ENCODE results near the gene SPRR1B. TPM values are rescaled to one million over a fixed set of nuclear protein-coding genes. Genes with fewer than 3 reads are reported as not detected.

SPRR1B gene
- total RNA-seq, 1 experiment from 2014 or later, result not detected

DNA sequence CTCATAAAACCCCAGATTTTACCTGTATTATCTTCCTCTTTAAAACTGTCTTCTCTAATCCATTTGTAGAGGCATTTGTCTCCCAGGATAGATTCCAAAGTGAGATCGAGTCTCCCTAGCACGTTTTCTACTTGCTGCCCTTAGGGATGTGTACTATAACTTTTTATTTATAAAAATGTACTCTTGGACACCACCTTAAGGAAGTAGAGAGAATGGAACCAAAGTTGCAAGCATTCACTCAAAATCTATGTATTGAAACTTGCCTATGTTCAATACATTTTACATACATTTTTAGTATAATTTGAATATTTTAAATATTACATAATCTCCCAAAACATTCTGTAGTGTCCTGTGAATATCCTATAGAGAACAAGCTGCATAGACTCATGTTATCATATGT, 27.2 kb downstream of the SPRR1B start (continued):
- TF ChIP-seq ATF1 (CRISPR knock-in tag; IDR thresholded peaks at IDR 0.05), result no peak

DNA sequence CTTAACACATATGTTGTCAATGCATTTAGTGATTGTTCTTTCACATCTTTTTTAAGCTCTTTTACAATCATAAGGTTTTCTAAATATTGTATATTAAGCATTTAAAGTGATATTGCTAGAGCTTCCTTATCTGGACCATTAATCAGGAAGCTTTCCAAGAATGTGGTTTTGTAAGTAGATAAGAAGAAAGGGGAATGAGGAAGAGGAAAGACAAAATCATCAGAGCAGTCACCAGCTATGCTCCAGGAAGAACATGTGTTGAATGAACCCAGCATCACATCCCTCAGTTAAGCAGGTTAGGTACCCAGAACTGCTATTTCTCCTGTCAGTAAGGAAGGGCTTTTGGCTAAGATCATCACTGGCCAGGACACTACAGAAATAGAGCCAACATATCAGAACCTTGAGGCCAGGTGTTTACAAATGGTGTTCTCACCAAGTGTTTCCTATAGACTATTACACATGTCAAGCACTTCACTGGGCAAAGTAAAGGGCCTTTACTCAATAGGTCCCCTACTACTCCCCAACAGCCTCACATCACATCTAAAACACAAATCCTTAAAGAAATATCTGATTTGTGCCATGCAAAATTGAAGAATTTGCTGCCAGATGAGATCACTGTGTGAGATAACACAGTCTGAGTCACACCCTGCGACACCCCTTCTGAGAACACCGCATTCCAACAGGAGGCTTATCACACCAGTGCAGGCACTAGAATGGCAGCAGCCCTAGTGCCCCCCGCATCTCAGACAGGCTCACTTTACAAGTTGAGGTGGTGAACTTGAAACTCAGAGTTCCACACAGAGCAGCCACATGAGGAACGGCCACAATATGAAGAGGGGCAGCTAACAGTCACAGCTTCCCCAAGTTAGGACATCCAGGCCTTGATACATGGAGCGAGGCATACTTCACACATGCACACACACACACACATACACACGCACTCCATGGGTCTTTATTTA, 28.1 kb downstream of the SPRR1B start:
- Mint-ChIP-seq H3K36me3 (no peaks in the 10 kb centered on the region), H3K9me3 (no peaks in the 10 kb centered on the region), H3K27me3 (ENCODE audit: low read depth) (no peaks in the 10 kb centered on the region), H3K4me1 (no peaks in the 10 kb centered on the region), H3K27ac (no peak overlapping the region), H3K4me3 (no peak overlapping the region)
- TF ChIP-seq, protein P1, sequence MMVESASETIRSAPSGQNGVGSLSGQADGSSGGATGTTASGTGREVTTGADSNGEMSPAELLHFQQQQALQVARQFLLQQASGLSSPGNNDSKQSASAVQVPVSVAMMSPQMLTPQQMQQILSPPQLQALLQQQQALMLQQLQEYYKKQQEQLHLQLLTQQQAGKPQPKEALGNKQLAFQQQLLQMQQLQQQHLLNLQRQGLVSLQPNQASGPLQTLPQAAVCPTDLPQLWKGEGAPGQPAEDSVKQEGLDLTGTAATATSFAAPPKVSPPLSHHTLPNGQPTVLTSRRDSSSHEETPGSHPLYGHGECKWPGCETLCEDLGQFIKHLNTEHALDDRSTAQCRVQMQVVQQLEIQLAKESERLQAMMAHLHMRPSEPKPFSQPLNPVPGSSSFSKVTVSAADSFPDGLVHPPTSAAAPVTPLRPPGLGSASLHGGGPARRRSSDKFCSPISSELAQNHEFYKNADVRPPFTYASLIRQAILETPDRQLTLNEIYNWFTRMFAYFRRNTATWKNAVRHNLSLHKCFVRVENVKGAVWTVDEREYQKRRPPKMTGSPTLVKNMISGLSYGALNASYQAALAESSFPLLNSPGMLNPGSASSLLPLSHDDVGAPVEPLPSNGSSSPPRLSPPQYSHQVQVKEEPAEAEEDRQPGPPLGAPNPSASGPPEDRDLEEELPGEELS (CRISPR knock-in tag; IDR thresholded peaks at IDR 0.05), result no peak
- TF ChIP-seq ZNF317 (CRISPR knock-in tag; IDR thresholded peaks at IDR 0.05; ENCODE audit: borderline replicate concordance, low read depth) (no peak), EMX1 (CRISPR knock-in tag; IDR thresholded peaks at IDR 0.05) (no peak), SP1 (CRISPR knock-in tag; conservative IDR thresholded peaks at IDR 0.05) (no peak), KAT7 (CRISPR knock-in tag; IDR thresholded peaks at IDR 0.05; ENCODE audit: borderline replicate concordance) (no peak), NFE2L1 (CRISPR knock-in tag; IDR thresholded peaks at IDR 0.05) (no peak), ZNF396 (CRISPR knock-in tag; IDR thresholded peaks at IDR 0.05; ENCODE audit: borderline replicate concordance) (no peak), ESRRA (CRISPR knock-in tag; IDR thresholded peaks at IDR 0.05; ENCODE audit: borderline replicate concordance) (no peak), CBFB (CRISPR knock-in tag; IDR thresholded peaks at IDR 0.05; ENCODE audit: low read depth) (no peak)
- TF ChIP-seq, protein P2, sequence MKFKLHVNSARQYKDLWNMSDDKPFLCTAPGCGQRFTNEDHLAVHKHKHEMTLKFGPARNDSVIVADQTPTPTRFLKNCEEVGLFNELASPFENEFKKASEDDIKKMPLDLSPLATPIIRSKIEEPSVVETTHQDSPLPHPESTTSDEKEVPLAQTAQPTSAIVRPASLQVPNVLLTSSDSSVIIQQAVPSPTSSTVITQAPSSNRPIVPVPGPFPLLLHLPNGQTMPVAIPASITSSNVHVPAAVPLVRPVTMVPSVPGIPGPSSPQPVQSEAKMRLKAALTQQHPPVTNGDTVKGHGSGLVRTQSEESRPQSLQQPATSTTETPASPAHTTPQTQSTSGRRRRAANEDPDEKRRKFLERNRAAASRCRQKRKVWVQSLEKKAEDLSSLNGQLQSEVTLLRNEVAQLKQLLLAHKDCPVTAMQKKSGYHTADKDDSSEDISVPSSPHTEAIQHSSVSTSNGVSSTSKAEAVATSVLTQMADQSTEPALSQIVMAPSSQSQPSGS (CRISPR knock-in tag; IDR thresholded peaks at IDR 0.05; ENCODE audit: borderline replicate concordance, low read depth), result no peak
- TF ChIP-seq, protein P3, sequence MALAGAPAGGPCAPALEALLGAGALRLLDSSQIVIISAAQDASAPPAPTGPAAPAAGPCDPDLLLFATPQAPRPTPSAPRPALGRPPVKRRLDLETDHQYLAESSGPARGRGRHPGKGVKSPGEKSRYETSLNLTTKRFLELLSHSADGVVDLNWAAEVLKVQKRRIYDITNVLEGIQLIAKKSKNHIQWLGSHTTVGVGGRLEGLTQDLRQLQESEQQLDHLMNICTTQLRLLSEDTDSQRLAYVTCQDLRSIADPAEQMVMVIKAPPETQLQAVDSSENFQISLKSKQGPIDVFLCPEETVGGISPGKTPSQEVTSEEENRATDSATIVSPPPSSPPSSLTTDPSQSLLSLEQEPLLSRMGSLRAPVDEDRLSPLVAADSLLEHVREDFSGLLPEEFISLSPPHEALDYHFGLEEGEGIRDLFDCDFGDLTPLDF (CRISPR knock-in tag; IDR thresholded peaks at IDR 0.05), result no peak
- TF ChIP-seq, protein P4, sequence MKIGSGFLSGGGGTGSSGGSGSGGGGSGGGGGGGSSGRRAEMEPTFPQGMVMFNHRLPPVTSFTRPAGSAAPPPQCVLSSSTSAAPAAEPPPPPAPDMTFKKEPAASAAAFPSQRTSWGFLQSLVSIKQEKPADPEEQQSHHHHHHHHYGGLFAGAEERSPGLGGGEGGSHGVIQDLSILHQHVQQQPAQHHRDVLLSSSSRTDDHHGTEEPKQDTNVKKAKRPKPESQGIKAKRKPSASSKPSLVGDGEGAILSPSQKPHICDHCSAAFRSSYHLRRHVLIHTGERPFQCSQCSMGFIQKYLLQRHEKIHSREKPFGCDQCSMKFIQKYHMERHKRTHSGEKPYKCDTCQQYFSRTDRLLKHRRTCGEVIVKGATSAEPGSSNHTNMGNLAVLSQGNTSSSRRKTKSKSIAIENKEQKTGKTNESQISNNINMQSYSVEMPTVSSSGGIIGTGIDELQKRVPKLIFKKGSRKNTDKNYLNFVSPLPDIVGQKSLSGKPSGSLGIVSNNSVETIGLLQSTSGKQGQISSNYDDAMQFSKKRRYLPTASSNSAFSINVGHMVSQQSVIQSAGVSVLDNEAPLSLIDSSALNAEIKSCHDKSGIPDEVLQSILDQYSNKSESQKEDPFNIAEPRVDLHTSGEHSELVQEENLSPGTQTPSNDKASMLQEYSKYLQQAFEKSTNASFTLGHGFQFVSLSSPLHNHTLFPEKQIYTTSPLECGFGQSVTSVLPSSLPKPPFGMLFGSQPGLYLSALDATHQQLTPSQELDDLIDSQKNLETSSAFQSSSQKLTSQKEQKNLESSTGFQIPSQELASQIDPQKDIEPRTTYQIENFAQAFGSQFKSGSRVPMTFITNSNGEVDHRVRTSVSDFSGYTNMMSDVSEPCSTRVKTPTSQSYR (CRISPR knock-in tag; IDR thresholded peaks at IDR 0.05), result no peak
- CTCF ChIA-PET, result no interaction called here
- DNase-seq (ENCODE audit: low spot score) (no peak), ATAC-seq (no peak)
- POLR2A ChIA-PET, result no interaction called here

DNA sequence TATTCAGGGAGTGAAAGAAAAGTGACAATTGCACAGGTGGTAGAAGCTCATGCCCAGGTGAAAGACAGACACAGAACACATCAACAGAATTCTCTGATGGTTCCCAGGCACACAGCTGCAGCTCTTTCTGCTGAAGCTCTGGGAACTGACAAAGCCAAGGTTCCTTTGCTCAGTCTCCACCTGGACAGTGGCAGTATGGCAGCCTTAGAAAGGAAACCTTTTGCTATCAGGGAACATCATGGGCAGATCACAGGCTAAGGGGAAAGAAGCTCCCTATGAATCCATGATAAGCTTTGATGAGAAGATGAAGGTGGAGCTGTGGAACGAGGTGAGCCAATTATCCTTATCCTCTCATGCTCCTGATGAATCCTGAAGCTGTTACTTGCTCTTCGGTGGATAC, 39.2 kb downstream of the SPRR1B start:
- DNase-seq (ENCODE audit: low spot score) (no peak), ATAC-seq (peak; percentile 39; the same call in 1 of the 2 replicates)
- POLR2A ChIA-PET, result no interaction called here
- Mint-ChIP-seq H3K27ac (no peak overlapping the region), H3K4me3 (no peak overlapping the region), H3K36me3 (no peaks in the 10 kb centered on the region), H3K4me1 (no peaks in the 10 kb centered on the region), H3K27me3 (ENCODE audit: low read depth) (peaks cover 4% of the 10 kb centered on the region), H3K9me3 (no peaks in the 10 kb centered on the region)
- CTCF ChIA-PET, result interaction anchor here (1.4 to 1.6 kb wide), 2 partner anchors 38 to 122 kb away, joined by 3 read pairs; no protein-coding TSS in a partner anchor
- TF ChIP-seq, protein P5, sequence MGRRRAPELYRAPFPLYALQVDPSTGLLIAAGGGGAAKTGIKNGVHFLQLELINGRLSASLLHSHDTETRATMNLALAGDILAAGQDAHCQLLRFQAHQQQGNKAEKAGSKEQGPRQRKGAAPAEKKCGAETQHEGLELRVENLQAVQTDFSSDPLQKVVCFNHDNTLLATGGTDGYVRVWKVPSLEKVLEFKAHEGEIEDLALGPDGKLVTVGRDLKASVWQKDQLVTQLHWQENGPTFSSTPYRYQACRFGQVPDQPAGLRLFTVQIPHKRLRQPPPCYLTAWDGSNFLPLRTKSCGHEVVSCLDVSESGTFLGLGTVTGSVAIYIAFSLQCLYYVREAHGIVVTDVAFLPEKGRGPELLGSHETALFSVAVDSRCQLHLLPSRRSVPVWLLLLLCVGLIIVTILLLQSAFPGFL (CRISPR knock-in tag; IDR thresholded peaks at IDR 0.05; ENCODE audit: borderline replicate concordance), result no peak
- TF ChIP-seq GRHL2 (CRISPR knock-in tag; IDR thresholded peaks at IDR 0.05; ENCODE audit: insufficient replicate concordance, severe bottlenecking) (no peak), KAT7 (CRISPR knock-in tag; IDR thresholded peaks at IDR 0.05; ENCODE audit: borderline replicate concordance) (no peak), IRF2 (CRISPR knock-in tag; IDR thresholded peaks at IDR 0.05; ENCODE audit: borderline replicate concordance, low read depth) (no peak), FOXK1 (CRISPR knock-in tag; IDR thresholded peaks at IDR 0.05) (no peak), SOX15 (CRISPR knock-in tag; IDR thresholded peaks at IDR 0.05) (no peak), TCF7 (CRISPR knock-in tag; IDR thresholded peaks at IDR 0.05; ENCODE audit: low read depth) (no peak), ZNF138 (CRISPR knock-in tag; conservative IDR thresholded peaks at IDR 0.05) (no peak)
- TF ChIP-seq, protein P6, sequence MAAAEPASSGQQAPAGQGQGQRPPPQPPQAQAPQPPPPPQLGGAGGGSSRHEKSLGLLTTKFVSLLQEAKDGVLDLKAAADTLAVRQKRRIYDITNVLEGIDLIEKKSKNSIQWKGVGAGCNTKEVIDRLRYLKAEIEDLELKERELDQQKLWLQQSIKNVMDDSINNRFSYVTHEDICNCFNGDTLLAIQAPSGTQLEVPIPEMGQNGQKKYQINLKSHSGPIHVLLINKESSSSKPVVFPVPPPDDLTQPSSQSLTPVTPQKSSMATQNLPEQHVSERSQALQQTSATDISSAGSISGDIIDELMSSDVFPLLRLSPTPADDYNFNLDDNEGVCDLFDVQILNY (CRISPR knock-in tag; IDR thresholded peaks at IDR 0.05), result no peak
- TF ChIP-seq, protein P7, sequence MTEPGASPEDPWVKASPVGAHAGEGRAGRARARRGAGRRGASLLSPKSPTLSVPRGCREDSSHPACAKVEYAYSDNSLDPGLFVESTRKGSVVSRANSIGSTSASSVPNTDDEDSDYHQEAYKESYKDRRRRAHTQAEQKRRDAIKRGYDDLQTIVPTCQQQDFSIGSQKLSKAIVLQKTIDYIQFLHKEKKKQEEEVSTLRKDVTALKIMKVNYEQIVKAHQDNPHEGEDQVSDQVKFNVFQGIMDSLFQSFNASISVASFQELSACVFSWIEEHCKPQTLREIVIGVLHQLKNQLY (CRISPR knock-in tag; IDR thresholded peaks at IDR 0.05), result no peak

Data from WTC11 (cell line).